ENCODE results near the gene ZRANB2. TPM values are rescaled to one million over a fixed set of nuclear protein-coding genes. Genes with fewer than 3 reads are reported as not detected.

ZRANB2 gene
- total and polyA plus RNA-seq, 2 of the 4 experiments (the other 2 are of a cell fraction) = 23.7 to 67.2 TPM

GRCh38 chr1:71047635-71048607, 32.9 kb downstream of the ZRANB2 start, which contains the start of gene PTGER3 (continued):
- TF ChIP-seq FOS (IDR thresholded peaks at IDR 0.05; ENCODE audit: low read depth, low read length) = no peak

- Histone ChIP-seq H4K5ac (ENCODE audit: low read depth, low read length) (no peak overlapping the region), H3K27ac (ENCODE audit: insufficient read depth, low read length) (no peak overlapping the region), H2AFZ (replicated peaks; ENCODE audit: low read length, poor library complexity) (peak overlapping the region; percentile 88), H3K9me1 (ENCODE audit: insufficient read depth, low read length) (no peaks in the 10 kb centered on the region), H2BK5ac (ENCODE audit: low read depth, low read length, poor library complexity, severe bottlenecking) (no peak overlapping the region), H3K9me3 (ENCODE audit: control insufficient read depth, insufficient read depth, low read length) (no peaks in the 10 kb centered on the region; the same call in 1 of the 2 replicates), H2AK5ac (ENCODE audit: low read depth, low read length) (no peak overlapping the region), H2BK15ac (ENCODE audit: low read depth, low read length) (no peak overlapping the region), H3K4me3 (ENCODE audit: insufficient read depth, low read depth, low read length) (peak overlapping the region; percentile 37), H3K56ac (ENCODE audit: extremely low read depth, insufficient read depth, low read length) (no peak overlapping the region), H2AK9ac (replicated peaks; ENCODE audit: low read depth, low read length, poor library complexity) (no peak overlapping the region), H4K8ac (ENCODE audit: low read depth in 2 of 2, low read length in 2 of 2) (no peak overlapping the region), H3K79me1 (ENCODE audit: low read depth in 1 of 2, low read length in 2 of 2) (no peaks in the 10 kb centered on the region), H3K4me2 (ENCODE audit: low read depth, low read length) (peak overlapping the region; percentile 82), H3K18ac (ENCODE audit: low read depth, low read length) (no peak overlapping the region), H3K14ac (replicated peaks; ENCODE audit: low read depth, low read length) (no peak overlapping the region), H3K27me3 (ENCODE audit: control insufficient read depth, insufficient read depth, low read length) (peaks cover 38% of the 10 kb centered on the region), H3K23ac (ENCODE audit: low read depth, low read length) (peak overlapping the region; percentile 31; the same call in 1 of the 2 replicates), H4K20me1 (ENCODE audit: insufficient read depth, low read length) (no peaks in the 10 kb centered on the region), H2BK20ac (ENCODE audit: low read depth, low read length) (no peak overlapping the region), H3K36me3 (ENCODE audit: control insufficient read depth, insufficient read depth, low read length) (no peaks in the 10 kb centered on the region), H3K4ac (ENCODE audit: low read depth, low read length) (no peak overlapping the region), H4K91ac (ENCODE audit: insufficient read depth, low read depth, low read length) (no peak overlapping the region), H3K4me1 (ENCODE audit: control insufficient read depth, insufficient read depth, low read length) (peaks cover 3% of the 10 kb centered on the region; the same call in 1 of the 2 replicates), H3K9ac (ENCODE audit: low read depth, low read length) (no peak overlapping the region), H2BK120ac (ENCODE audit: low read depth, low read length) (no peak overlapping the region)
- ChIA-PET POLR2A (ENCODE audit: unreplicated experiment) (no interaction called here), CTCF (no interaction called here)
- ATAC-seq (ENCODE audit: low read depth) (peak; percentile 22), DNase-seq (no peak)
- 9% methylated on average over 49 of the region's 73 CpGs; no CpG with 5 or more reads in 1 of the 2 experiments for WGBS, 2 experiments (ENCODE audit: extremely low coverage in 2 of 2, insufficient read length in 1 of 2)
- dilution Hi-C loops (cut with HindIII; ENCODE audit: low sequenced_read_pairs, unreplicated experiment) = no loop called here
- BruUV-seq (replicated peaks) = no TSS peak
- in situ Hi-C loops (cut with MboI; ENCODE audit: low sequenced_read_pairs) = loop anchor here (5.0 kb wide), 2 partner anchors 360 to 520 kb away; no protein-coding TSS in a partner anchor
- intact Hi-C loops (cut with micrococcal nuclease) = no loop called here
- TF ChIP-seq MXI1 (IDR thresholded peaks at IDR 0.05; ENCODE audit: borderline replicate concordance, low read depth, low read length) (no peak), NFE2L2 (IDR thresholded peaks at IDR 0.05; ENCODE audit: low read depth, low read length) (no peak), CTCF (conservative IDR thresholded peaks at IDR 0.05; ENCODE audit: low read depth, low read length) (no peak), MAFK (IDR thresholded peaks at IDR 0.05; ENCODE audit: low read depth, low read length) (no peak), RFX5 (IDR thresholded peaks at IDR 0.05; ENCODE audit: low read depth, low read length) (no peak), SMC3 (IDR thresholded peaks at IDR 0.05; ENCODE audit: low read depth, low read length) (no peak), POLR2A (IDR thresholded peaks at IDR 0.05; ENCODE audit: low read depth, low read length) (no peak), RAD21 (IDR thresholded peaks at IDR 0.05; ENCODE audit: low read length) (no peak), CEBPB (IDR thresholded peaks at IDR 0.05; ENCODE audit: low read depth, low read length) (no peak), ELK1 (IDR thresholded peaks at IDR 0.05; ENCODE audit: borderline replicate concordance, low read depth, low read length) (no peak), MAZ (IDR thresholded peaks at IDR 0.05; ENCODE audit: borderline replicate concordance, low read depth, low read length) (no peak)
Observed at GRCh38 chr1:71046891-71047634, 33.8 kb downstream of the ZRANB2 start.
